Rectal smooth muscle tissue (tissue), 1 donor: ENCODE measurements around the gene LYSMD2.
A peak's percentile ranks its signal among the peaks of the same experiment; 100 is the strongest.

Experiments used
- H3K27ac ChIP-seq: one replicate; pipeline ENCODE4 v1.7.0; 2013; ENCODE audit warnings: low read depth, low read length, inconsistent platforms
- H3K27me3 ChIP-seq: one replicate; pipeline ENCODE4 v1.7.0; 2013; ENCODE audit warnings: low read length; ENCODE audit not compliant: control insufficient read depth, insufficient read depth
- H3K36me3 ChIP-seq: one replicate; pipeline ENCODE4 v1.7.0; 2013; ENCODE audit warnings: low read length; ENCODE audit not compliant: control insufficient read depth, insufficient read depth
- H3K4me1 ChIP-seq: one replicate; pipeline ENCODE4 v1.7.0; 2013; ENCODE audit warnings: low read length; ENCODE audit not compliant: control insufficient read depth, insufficient read depth
- H3K4me3 ChIP-seq: one replicate; pipeline ENCODE4 v1.7.0; 2013; ENCODE audit warnings: low read length
- H3K9ac ChIP-seq: one replicate; pipeline ENCODE4 v1.7.0; 2013; ENCODE audit warnings: low read length

The LYSMD2 gene

DNA sequence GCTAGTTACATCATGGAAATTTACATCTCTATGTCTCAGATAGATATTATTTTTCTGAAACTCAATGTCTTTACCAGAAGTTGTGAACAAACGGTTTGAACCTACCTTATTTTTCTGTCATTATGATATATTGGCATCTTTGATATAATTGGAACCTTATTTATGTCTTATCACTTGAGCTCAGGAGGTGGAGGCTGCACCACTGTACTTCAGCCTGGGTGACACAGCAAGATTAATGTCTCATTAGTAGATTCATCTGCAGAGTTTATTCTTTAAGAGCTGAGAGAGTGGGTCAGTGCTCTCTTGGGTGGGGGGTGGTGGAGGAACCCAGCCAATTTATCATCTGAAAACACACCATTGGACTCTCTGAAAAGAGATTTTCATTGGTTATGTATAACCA is 34.7 kb downstream of the LYSMD2 start:
- H3K4me1 ChIP-seq, result peaks cover 4% of the 10 kb centered on the region
- no peak overlapping the region for H3K27ac ChIP-seq
- peaks cover 2% of the 10 kb centered on the region for H3K27me3 ChIP-seq
- no peaks in the 10 kb centered on the region for H3K36me3 ChIP-seq
- H3K9ac ChIP-seq, result no peak overlapping the region
- H3K4me3 ChIP-seq, result no peak overlapping the region

DNA sequence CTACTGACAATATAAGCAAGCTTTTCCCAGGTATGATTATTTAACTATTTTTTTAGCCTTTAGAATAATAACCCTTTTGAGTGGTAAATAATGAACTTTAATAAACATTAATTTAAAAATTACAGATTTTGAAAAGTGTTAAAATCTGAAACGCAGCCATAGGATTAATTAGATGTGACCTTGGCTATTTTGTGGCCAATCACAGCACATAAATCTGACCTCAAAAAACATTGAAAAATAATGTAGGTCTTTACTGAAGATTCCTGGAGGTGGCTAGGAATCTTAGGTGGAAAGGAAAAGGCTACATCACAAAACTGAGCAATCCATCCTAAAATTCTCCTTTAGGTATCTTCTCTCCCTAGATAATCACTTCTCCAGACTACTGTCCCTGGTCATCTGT is 38.1 kb downstream of the LYSMD2 start:
- no peak overlapping the region for H3K27ac ChIP-seq
- no peaks in the 10 kb centered on the region for H3K36me3 ChIP-seq
- H3K4me1 ChIP-seq, result no peaks in the 10 kb centered on the region
- no peak overlapping the region for H3K9ac ChIP-seq
- no peak overlapping the region for H3K4me3 ChIP-seq
- H3K27me3 ChIP-seq, result peaks cover 2% of the 10 kb centered on the region

DNA sequence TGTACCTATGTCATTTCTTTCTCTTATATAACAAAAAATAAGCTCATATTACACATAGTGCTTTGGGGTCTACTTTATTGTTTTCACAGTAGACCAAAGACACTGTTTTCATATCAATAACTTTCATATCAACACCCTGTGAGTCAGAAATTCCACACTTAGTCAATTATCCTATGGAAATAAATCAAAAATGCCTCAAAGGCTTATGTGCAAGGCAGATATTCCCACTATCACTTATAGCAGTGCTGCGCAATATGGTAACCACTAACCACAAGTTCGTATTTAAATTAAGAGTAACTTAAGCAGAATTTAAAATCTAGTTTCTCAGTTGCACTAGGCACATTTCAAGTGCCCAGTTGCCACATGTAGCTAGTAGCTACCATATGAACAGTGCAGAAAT is 40.3 kb downstream of the LYSMD2 start:
- Histone ChIP-seq H3K9ac (no peak overlapping the region), H3K36me3 (no peaks in the 10 kb centered on the region), H3K27me3 (peaks cover 2% of the 10 kb centered on the region), H3K27ac (no peak overlapping the region), H3K4me3 (no peak overlapping the region), H3K4me1 (no peaks in the 10 kb centered on the region)

DNA sequence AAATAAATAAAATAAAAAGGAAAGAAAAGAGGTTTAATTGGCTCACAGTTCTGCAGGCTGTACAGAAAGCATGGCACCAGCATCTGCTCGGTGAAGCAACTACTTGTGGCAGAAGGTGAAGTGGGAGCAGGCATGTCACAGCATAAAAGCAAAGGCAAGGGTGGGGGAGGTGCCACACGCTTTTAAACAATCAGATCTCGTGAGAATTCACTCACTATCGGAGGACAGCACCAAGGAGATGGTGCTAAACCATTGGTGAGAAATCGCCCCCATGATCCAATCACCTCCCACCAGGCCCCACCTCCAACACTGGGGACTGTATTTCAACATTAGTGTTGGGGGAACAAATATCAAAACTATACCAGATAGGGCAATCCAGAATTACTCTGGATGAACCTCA is 40.9 kb downstream of the LYSMD2 start:
- no peak overlapping the region for H3K4me3 ChIP-seq
- no peak overlapping the region for H3K9ac ChIP-seq
- H3K27me3 ChIP-seq, result peaks cover 2% of the 10 kb centered on the region
- H3K36me3 ChIP-seq, result no peaks in the 10 kb centered on the region
- H3K27ac ChIP-seq, result no peak overlapping the region
- no peaks in the 10 kb centered on the region for H3K4me1 ChIP-seq

DNA sequence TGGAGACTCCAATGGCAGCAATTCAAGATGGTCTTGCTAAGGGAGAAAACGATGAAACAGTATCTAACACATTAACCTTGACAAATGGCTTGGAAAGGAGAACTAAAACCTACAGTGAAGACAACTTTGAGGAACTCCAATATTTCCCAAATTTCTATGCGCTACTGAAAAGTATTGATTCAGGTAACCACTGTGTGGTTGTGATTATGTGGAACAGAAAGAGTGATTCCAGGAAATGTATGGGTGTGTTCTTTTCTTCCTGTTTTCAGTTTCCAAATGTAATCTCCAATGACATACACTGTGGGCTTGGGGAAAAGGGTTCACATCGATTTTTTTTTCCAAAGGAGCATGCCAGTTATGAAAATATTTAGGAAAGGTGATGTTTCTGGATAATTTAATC is 45.3 kb downstream of the LYSMD2 start:
- no peaks in the 10 kb centered on the region for H3K27me3 ChIP-seq
- no peak overlapping the region for H3K9ac ChIP-seq
- H3K36me3 ChIP-seq, result no peaks in the 10 kb centered on the region
- H3K4me1 ChIP-seq, result no peaks in the 10 kb centered on the region
- no peak overlapping the region for H3K27ac ChIP-seq
- H3K4me3 ChIP-seq, result no peak overlapping the region

DNA sequence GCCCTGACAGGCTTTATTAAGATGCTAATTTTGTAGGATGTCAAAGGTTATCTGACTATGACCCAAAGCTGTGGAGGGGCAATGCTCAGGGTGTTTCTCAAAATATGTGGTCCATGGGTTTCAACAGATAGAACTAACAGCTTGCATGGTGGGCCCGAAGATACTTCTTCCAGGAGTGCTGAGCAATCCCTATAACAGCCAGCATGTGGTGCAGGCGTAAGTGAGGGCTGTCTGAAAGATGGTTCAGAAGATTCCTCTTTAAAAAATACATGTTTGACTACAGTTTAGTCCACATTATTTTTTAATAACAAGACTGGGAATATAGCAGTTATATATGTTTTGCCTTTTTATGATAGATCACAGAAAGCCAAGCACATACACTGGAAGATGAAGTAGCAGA is 48.6 kb downstream of the LYSMD2 start:
- H3K9ac ChIP-seq, result no peak overlapping the region
- peaks cover 2% of the 10 kb centered on the region for H3K27me3 ChIP-seq
- no peaks in the 10 kb centered on the region for H3K4me1 ChIP-seq
- no peaks in the 10 kb centered on the region for H3K36me3 ChIP-seq
- no peak overlapping the region for H3K4me3 ChIP-seq
- H3K27ac ChIP-seq, result no peak overlapping the region

DNA sequence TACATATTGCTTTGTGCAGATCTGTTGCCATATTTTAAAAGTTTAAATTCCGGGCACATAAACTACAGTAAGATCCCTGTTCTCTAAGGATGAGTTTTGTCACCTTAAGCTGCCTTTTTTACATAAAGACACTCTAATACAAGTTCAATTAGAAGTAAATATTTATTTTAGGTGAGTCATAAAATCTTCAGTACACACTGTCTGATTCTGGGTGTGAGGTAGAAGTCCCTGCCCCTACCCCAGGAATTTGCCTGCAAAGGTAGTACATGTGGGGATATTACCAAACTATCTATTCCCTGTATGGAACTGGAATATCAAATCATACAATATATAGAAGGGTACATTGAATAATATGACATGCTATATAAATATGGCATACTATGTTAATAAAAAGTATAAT is 49.9 kb downstream of the LYSMD2 start:
- Histone ChIP-seq H3K27me3 (peaks cover 2% of the 10 kb centered on the region), H3K4me1 (no peaks in the 10 kb centered on the region), H3K36me3 (no peaks in the 10 kb centered on the region), H3K27ac (no peak overlapping the region), H3K9ac (no peak overlapping the region), H3K4me3 (no peak overlapping the region)

DNA sequence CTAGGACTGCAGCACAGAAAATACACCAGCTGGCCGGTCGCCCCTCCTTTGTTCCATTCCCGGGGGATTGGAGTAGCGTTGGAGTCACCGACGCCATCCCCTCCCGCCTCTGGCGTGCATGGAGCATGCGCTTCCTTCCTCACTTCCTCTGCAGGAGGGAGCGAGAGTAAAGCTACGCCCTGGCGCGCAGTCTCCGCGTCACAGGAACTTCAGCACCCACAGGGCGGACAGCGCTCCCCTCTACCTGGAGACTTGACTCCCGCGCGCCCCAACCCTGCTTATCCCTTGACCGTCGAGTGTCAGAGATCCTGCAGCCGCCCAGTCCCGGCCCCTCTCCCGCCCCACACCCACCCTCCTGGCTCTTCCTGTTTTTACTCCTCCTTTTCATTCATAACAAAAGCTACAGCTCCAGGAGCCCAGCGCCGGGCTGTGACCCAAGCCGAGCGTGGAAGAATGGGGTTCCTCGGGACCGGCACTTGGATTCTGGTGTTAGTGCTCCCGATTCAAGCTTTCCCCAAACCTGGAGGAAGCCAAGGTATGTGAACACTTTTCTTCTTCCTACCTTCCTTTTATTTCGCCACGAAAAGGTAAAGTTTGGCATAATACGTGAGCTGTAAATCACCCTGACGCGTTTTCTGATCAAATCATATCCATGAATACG is 56.0 kb downstream of the LYSMD2 start, which contains the start of gene SCG3:
Gene SCG3, plus strand, starts transcription at position 201 of the 661 bp plus-strand sequence. Its CDS starts 253 bp downstream, at position 454.
- Histone ChIP-seq H3K4me1 (no peaks in the 10 kb centered on the region), H3K36me3 (no peaks in the 10 kb centered on the region), H3K4me3 (peak within 1 kb of the TSS; percentile 23), H3K27me3 (peaks cover 2% of the 10 kb centered on the region), H3K9ac (no peak within 1 kb of the TSS), H3K27ac (no peak within 1 kb of the TSS)

DNA sequence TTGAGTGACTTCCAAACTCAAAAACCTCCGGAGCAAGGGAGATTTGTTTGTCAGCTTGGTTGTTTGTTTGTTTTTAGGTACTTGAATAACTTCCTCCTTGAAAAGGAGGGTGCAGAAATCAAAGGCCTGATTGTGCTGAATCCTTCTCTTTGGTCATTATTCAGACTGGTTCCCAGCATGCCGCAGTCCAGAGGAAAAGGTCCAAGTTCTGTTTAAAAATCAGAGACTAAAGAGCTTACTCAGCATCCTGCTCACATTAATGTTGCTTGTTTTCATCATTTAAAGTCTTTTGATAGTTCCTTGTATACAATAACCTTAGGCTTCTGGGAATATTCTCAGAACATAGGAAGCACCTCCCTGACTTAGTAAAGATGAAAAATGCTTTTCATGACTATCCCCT is 57.1 kb downstream of the LYSMD2 start:
- H3K36me3 ChIP-seq, result no peaks in the 10 kb centered on the region
- H3K4me1 ChIP-seq, result no peaks in the 10 kb centered on the region
- H3K4me3 ChIP-seq, result no peak overlapping the region
- H3K27ac ChIP-seq, result no peak overlapping the region
- H3K9ac ChIP-seq, result no peak overlapping the region
- no peaks in the 10 kb centered on the region for H3K27me3 ChIP-seq

DNA sequence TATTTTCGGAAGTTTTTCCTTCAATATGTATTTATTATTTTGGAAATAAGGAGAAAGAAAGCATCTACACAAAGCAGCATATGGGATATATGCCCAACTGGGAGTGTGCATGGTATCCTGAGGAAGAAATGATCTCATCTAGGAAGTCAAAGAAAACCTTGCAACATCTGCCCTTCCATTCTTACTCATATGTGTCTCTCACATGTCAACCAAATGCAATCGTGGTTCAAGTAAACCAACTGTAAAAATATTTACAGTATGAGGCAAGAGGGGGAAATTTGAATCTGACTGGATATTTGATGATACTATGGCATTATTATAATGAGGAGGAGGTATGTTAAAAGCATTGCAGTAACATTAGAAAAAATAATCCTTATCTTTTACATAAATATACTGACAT is 59.4 kb downstream of the LYSMD2 start:
- no peaks in the 10 kb centered on the region for H3K36me3 ChIP-seq

DNA sequence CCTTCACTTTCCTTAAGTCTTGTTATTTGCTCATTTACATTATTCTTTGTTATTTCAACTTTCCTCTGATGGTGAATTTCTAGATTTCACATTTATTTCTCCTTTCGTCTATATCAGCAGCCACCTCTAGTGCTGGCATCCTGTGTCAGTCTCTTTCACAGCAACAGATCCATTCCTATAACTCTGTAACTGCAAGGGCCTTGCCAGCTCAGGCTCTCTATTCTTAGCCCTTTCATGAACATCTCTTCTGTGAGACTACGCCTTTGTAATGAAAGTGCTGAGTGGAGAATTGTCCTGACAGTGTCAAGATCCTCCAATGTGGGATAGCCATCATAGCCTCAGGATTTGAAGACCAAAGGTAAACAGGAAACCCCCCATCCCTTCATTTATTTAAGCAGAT is 60.0 kb downstream of the LYSMD2 start:
- no peaks in the 10 kb centered on the region for H3K27me3 ChIP-seq
- H3K4me1 ChIP-seq, result no peaks in the 10 kb centered on the region
- no peak overlapping the region for H3K9ac ChIP-seq
- H3K36me3 ChIP-seq, result no peaks in the 10 kb centered on the region
- H3K4me3 ChIP-seq, result no peak overlapping the region
- no peak overlapping the region for H3K27ac ChIP-seq

More for the DNA sequence above, 59.4 kb downstream of the LYSMD2 start:
- no peak overlapping the region for H3K9ac ChIP-seq
- no peaks in the 10 kb centered on the region for H3K4me1 ChIP-seq
- no peak overlapping the region for H3K27ac ChIP-seq
- no peaks in the 10 kb centered on the region for H3K27me3 ChIP-seq
- H3K4me3 ChIP-seq, result no peak overlapping the region

DNA sequence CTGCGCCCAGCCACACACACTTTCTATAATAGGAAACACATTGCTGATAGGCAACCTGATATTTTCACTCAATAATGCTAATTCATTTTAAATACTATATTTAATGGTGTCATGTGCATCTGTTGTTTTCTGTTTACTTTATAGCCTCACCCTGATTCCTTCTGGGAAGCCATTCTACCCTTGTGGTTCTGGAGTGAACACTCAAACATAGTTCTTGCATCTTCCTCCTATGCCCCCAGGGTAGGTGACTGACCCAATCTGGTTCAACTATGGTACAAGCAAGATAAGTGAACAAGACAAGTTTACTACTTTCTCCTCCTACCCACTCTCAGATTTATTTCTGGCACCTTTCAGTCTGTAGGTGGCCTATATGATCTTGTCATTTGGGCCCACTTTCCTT is 60.4 kb downstream of the LYSMD2 start:
- H3K9ac ChIP-seq, result no peak overlapping the region
- no peak overlapping the region for H3K27ac ChIP-seq
- no peaks in the 10 kb centered on the region for H3K27me3 ChIP-seq
- no peak overlapping the region for H3K4me3 ChIP-seq
- H3K36me3 ChIP-seq, result no peaks in the 10 kb centered on the region
- H3K4me1 ChIP-seq, result no peaks in the 10 kb centered on the region

DNA sequence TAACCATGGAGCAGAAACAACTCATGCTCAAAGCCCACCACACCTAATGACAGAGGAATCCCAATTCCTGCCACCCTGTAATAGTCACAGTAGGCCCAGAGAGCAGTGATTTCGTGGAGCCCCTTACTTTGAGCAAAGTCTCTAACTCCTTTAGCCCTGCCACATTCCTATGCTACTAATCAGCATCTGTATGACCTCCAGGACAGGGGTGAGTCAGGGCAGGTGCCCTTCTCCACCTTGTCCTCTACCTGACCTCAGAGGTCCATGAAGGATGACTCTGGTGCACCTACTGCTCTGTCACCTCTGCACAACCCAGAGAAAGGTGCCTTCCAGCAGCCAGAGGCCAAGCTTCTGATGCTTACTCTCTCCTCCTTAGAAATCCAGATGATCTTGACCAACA is 62.2 kb downstream of the LYSMD2 start:
- Histone ChIP-seq H3K9ac (no peak overlapping the region), H3K4me1 (no peaks in the 10 kb centered on the region), H3K36me3 (no peaks in the 10 kb centered on the region), H3K27ac (no peak overlapping the region), H3K4me3 (no peak overlapping the region), H3K27me3 (no peaks in the 10 kb centered on the region)
